ENCODE data around the gene TSHZ1.

TSHZ1 gene, protein sequence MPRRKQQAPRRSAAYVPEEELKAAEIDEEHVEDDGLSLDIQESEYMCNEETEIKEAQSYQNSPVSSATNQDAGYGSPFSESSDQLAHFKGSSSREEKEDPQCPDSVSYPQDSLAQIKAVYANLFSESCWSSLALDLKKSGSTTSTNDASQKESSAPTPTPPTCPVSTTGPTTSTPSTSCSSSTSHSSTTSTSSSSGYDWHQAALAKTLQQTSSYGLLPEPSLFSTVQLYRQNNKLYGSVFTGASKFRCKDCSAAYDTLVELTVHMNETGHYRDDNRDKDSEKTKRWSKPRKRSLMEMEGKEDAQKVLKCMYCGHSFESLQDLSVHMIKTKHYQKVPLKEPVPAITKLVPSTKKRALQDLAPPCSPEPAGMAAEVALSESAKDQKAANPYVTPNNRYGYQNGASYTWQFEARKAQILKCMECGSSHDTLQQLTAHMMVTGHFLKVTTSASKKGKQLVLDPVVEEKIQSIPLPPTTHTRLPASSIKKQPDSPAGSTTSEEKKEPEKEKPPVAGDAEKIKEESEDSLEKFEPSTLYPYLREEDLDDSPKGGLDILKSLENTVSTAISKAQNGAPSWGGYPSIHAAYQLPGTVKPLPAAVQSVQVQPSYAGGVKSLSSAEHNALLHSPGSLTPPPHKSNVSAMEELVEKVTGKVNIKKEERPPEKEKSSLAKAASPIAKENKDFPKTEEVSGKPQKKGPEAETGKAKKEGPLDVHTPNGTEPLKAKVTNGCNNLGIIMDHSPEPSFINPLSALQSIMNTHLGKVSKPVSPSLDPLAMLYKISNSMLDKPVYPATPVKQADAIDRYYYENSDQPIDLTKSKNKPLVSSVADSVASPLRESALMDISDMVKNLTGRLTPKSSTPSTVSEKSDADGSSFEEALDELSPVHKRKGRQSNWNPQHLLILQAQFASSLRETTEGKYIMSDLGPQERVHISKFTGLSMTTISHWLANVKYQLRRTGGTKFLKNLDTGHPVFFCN (N-terminal part only)

DNA sequence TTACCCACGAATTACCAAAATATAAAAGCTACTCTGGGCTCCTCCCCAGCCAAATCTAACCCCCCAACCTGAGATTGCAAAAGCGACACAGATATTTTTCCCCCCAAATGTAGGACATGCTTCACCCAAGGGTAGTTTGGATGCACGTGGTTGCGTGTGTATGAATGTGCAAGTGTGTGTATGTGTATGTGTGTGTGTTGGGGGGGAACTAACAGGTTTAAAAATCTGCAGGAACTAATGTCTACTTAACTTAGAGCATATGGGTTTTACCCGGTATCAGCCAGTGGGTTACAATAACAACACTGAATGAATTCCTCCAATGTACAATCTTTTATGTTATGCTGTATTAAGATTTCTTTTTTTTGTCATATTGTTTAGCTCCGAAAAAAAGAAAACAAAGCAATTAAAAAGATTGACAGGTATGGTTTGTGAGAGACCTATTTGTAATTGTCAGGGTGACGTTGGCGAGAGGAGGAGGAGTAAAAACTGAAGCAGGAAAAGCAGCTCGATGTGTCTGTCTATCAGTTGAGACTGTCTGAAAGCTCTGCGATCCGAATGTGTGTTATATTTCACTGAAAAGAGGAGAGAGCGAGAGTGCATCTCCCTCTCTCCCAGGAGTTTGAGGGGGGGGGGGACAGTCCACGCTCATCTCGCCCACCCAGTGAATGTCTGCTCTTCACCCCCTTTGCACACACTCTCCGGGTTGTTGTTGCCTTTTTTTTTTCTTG lies at the start of gene TSHZ1:
TSS of gene TSHZ1 (plus strand) at position 524 of the 728 bp plus-strand sequence. CDS start 1,080 bp downstream, outside the sequence.
- no peak for TF ChIP-seq YY1 (IDR thresholded peaks at IDR 0.05; ENCODE audit: low read depth)
- no peak for TF ChIP-seq EP300 (IDR thresholded peaks at IDR 0.05; ENCODE audit: borderline replicate concordance)
- TF ChIP-seq CREB1 (IDR thresholded peaks at IDR 0.05; ENCODE audit: low read depth), result peak; percentile 58; the same call in 1 of the 2 replicates
- TF ChIP-seq, protein P1, sequence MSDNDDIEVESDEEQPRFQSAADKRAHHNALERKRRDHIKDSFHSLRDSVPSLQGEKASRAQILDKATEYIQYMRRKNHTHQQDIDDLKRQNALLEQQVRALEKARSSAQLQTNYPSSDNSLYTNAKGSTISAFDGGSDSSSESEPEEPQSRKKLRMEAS (IDR thresholded peaks at IDR 0.05), result peak; percentile 22
- TF ChIP-seq NFIC (IDR thresholded peaks at IDR 0.05), result no peak
- peak; percentile 35 for TF ChIP-seq TAF1 (IDR thresholded peaks at IDR 0.05; ENCODE audit: low read depth)
- TF ChIP-seq TCF12 (IDR thresholded peaks at IDR 0.05; ENCODE audit: low read depth), result 0 out of 2 replicates have a peak, but pooled peaks have one; percentile 41

DNA sequence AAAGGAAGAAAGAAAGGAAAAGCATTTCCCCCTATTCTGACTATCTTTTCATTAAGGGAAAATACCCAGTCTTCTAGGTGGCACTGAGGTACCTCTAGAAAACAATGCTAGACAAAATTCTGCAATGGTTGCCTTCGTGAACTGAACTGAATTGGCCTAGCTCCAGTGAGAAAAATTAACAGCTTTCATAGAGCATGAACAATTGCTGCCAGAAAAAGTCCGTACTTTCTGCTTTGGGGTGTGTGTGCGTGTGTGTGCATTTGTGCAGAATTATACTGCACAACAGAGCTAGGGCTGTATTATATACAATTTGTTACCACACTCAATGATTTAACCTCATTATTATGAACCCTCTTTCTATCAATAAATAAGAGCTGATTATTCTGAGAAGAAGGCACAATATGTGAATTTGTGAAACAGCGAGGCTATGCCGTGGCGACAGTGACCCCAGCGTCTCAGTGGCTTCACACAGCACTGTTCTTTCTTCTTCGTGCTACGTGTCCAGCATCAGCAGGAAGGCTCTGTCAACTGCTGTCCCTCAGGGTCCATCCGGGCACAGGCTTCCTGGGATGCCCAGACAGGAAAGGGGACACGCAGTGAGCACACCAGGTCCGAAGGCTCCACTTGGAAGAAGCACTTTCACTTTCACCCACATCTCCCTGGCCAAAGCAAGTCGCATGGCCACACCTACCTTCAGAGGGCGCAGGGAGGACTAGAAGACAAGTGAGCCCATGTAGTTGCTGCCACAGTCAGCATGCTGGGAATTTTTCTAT lies 49.2 kb upstream of the TSHZ1 start:
- TF ChIP-seq, protein P2, sequence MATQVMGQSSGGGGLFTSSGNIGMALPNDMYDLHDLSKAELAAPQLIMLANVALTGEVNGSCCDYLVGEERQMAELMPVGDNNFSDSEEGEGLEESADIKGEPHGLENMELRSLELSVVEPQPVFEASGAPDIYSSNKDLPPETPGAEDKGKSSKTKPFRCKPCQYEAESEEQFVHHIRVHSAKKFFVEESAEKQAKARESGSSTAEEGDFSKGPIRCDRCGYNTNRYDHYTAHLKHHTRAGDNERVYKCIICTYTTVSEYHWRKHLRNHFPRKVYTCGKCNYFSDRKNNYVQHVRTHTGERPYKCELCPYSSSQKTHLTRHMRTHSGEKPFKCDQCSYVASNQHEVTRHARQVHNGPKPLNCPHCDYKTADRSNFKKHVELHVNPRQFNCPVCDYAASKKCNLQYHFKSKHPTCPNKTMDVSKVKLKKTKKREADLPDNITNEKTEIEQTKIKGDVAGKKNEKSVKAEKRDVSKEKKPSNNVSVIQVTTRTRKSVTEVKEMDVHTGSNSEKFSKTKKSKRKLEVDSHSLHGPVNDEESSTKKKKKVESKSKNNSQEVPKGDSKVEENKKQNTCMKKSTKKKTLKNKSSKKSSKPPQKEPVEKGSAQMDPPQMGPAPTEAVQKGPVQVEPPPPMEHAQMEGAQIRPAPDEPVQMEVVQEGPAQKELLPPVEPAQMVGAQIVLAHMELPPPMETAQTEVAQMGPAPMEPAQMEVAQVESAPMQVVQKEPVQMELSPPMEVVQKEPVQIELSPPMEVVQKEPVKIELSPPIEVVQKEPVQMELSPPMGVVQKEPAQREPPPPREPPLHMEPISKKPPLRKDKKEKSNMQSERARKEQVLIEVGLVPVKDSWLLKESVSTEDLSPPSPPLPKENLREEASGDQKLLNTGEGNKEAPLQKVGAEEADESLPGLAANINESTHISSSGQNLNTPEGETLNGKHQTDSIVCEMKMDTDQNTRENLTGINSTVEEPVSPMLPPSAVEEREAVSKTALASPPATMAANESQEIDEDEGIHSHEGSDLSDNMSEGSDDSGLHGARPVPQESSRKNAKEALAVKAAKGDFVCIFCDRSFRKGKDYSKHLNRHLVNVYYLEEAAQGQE (IDR thresholded peaks at IDR 0.05; ENCODE audit: low read depth), result no peak

DNA sequence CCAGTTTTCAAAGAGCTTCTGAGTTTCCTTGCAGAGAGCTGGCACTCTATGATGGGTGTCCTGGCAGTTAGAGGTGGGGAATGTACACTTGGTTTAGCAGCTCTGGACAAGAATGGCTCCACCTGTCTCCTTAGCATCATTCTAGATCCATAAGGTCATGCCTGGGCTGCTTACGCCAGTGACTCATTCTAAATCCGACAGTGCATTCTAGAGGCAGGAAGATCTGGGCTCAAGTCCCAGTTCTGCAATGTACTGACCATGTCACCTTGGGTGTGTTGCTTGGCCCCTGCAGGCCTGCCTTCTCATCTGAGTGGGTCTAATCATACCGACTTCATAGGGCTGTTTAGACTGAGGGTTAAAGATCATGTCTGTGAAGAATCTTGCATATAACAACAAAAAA lies 48.1 kb upstream of the TSHZ1 start:
- TF ChIP-seq TCF12 (IDR thresholded peaks at IDR 0.05; ENCODE audit: low read depth) (no peak), NFIC (IDR thresholded peaks at IDR 0.05) (no peak), TEAD4 (IDR thresholded peaks at IDR 0.05) (0 out of 2 replicates have a peak, but pooled peaks have one; percentile 9), EGR1 (IDR thresholded peaks at IDR 0.05) (no peak), EP300 (IDR thresholded peaks at IDR 0.05; ENCODE audit: borderline replicate concordance) (no peak), RAD21 (IDR thresholded peaks at IDR 0.05; ENCODE audit: low read depth) (peak; percentile 49)
- TF ChIP-seq, protein P3, sequence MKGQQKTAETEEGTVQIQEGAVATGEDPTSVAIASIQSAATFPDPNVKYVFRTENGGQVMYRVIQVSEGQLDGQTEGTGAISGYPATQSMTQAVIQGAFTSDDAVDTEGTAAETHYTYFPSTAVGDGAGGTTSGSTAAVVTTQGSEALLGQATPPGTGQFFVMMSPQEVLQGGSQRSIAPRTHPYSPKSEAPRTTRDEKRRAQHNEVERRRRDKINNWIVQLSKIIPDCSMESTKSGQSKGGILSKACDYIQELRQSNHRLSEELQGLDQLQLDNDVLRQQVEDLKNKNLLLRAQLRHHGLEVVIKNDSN (IDR thresholded peaks at IDR 0.05), result no peak
- TF ChIP-seq, protein P2 (IDR thresholded peaks at IDR 0.05; ENCODE audit: low read depth), result no peak

DNA sequence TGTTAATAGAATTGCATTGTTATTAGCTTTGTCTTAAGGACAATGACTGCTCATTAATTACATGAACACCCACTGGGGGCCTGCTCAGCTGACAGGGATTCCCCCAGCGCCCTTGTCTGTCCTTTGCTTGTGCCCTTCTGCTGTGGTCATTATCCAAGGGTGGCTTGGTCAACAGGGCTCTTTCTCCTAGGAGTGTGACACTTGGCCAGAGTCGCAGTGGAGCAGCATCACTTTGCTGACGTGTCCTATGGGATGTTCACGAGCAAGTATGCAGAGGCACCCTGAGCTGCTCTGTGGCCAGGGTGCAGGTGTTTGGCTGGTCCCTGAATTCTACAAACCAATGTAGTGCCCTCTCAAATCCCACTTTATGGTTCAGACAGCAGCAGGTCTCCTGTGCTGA lies 47.6 kb upstream of the TSHZ1 start:
- TF ChIP-seq EP300 (IDR thresholded peaks at IDR 0.05; ENCODE audit: borderline replicate concordance) (no peak), CREB1 (IDR thresholded peaks at IDR 0.05; ENCODE audit: low read depth) (no peak), EGR1 (IDR thresholded peaks at IDR 0.05) (no peak), NFIC (IDR thresholded peaks at IDR 0.05) (no peak), TEAD4 (IDR thresholded peaks at IDR 0.05) (no peak), TAF1 (IDR thresholded peaks at IDR 0.05; ENCODE audit: low read depth) (no peak), YY1 (IDR thresholded peaks at IDR 0.05; ENCODE audit: low read depth) (no peak), RAD21 (IDR thresholded peaks at IDR 0.05; ENCODE audit: low read depth) (no peak), CEBPB (IDR thresholded peaks at IDR 0.05) (no peak), FOXM1 (IDR thresholded peaks at IDR 0.05; ENCODE audit: borderline replicate concordance, low read depth) (no peak), TCF12 (IDR thresholded peaks at IDR 0.05; ENCODE audit: low read depth) (no peak), ZBTB7A (IDR thresholded peaks at IDR 0.05; ENCODE audit: low read depth) (no peak)
- TF ChIP-seq, protein P1 (IDR thresholded peaks at IDR 0.05), result no peak
- TF ChIP-seq, protein P3 (IDR thresholded peaks at IDR 0.05), result no peak
- TF ChIP-seq, protein P2 (IDR thresholded peaks at IDR 0.05; ENCODE audit: low read depth), result no peak
